AG10803 (cell line): ENCODE results near the gene KRTAP10-3.
"Not testable (repeated sequence)": the region's sequence is repeated elsewhere in the genome, so short reads cannot be mapped to it uniquely, and the experiment has no call there.

ENCODE experiments used
- DNase-seq: peaks from one replicate; pipeline ENCODE4 v3.0.0; 2010; ENCODE audit warnings: low read depth
- H3K4me3 ChIP-seq: 2 replicates; pipeline ENCODE4 v1.5.1; 2011; ENCODE audit warnings: mild to moderate bottlenecking, low read length, control low read depth
- TF ChIP-seq, protein P1 (sequence below): conservative IDR thresholded peaks from 2 replicates; pipeline ENCODE4 v1.5.1; 2011; ENCODE audit warnings: mild to moderate bottlenecking, low read length, control low read depth, inconsistent platforms

The KRTAP10-3 gene, protein sequence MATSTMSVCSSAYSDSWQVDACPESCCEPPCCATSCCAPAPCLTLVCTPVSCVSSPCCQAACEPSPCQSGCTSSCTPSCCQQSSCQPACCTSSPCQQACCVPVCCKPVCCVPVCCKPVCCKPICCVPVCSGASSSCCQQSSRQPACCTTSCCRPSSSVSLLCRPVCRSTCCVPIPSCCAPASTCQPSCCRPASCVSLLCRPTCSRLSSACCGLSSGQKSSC

GRCh38 chr21:44558695-44559094, at the start of gene KRTAP10-3:
Gene KRTAP10-3 (minus strand): TSS chr21:44558795. CDS start chr21:44558715, 80 bp downstream.
- H3K4me3 ChIP-seq, result no peak within 1 kb of the TSS
- TF ChIP-seq, protein P1, sequence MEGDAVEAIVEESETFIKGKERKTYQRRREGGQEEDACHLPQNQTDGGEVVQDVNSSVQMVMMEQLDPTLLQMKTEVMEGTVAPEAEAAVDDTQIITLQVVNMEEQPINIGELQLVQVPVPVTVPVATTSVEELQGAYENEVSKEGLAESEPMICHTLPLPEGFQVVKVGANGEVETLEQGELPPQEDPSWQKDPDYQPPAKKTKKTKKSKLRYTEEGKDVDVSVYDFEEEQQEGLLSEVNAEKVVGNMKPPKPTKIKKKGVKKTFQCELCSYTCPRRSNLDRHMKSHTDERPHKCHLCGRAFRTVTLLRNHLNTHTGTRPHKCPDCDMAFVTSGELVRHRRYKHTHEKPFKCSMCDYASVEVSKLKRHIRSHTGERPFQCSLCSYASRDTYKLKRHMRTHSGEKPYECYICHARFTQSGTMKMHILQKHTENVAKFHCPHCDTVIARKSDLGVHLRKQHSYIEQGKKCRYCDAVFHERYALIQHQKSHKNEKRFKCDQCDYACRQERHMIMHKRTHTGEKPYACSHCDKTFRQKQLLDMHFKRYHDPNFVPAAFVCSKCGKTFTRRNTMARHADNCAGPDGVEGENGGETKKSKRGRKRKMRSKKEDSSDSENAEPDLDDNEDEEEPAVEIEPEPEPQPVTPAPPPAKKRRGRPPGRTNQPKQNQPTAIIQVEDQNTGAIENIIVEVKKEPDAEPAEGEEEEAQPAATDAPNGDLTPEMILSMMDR, result no peak
- no peak for DNase-seq

GRCh38 chr21:44606495-44606894, 47.9 kb upstream of the KRTAP10-3 start:
- TF ChIP-seq, protein P1, result no peak
- H3K4me3 ChIP-seq, result no peak overlapping the region
- DNase-seq, result no peak

DNA sequence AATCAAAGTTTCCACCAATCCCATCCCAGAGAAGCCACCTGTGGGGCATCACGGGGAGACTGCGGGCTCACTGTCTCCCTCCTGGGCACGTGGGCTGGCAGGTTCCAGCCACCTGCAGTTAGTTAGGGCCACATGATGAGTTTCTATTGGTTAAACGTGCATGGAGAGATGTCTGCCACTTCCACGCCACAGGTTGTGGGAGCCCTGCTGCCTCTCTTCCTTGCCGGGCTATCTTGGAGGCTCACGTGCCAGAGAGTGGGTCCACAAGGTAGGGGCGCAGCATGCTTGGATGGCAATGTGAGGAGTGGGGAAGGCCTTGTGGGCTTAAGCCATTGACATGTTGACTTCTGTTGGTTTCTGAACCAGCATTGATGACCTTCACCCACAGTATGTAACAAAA, 45.3 kb upstream of the KRTAP10-3 start:
- no peak for DNase-seq
- TF ChIP-seq, protein P1, result no peak
- no peak overlapping the region for H3K4me3 ChIP-seq

DNA sequence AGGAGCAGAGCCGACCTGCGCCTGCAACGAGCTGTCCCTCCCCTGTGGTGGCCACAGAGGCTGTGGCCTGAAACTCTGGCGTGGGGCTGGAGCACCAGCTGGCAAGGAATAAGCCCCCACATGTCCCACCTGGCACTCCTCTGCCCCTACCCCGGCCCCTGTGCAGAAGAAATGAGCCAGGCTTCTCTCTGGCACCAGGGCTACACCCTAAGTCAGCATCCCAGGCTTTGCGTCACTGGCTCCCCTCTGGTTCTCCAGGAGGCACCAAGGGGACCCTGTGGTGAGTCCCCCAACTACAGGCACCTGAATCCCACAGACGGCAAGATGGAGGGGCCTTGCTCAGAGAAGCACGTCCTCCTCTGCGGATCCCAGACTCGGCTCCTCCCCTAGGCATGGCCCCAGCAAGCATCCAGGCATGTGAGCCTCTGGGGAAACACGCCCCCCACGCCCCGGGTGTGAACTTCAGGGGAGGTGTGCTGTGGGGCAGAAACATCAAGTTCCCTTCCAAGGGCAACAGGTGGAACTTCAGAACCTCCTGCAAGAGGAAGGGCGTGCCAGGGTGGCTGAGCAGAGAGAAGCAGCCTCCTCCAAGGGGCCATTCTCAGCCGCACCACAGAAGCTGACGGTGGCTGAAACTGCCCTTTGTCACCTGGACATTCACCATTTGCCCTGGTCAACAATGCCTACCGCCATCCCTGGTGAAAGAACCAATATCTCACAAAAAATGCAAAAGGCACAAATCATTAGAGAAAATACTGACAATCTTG, 44.7 kb upstream of the KRTAP10-3 start:
- H3K4me3 ChIP-seq, result no peak overlapping the region
- no peak for DNase-seq
- TF ChIP-seq, protein P1, result no peak

- DNase-seq, result no peak
- no peak overlapping the region for H3K4me3 ChIP-seq
- TF ChIP-seq, protein P1, result no peak
Observed at GRCh38 chr21:44602463-44602850, 43.9 kb upstream of the KRTAP10-3 start.

DNA sequence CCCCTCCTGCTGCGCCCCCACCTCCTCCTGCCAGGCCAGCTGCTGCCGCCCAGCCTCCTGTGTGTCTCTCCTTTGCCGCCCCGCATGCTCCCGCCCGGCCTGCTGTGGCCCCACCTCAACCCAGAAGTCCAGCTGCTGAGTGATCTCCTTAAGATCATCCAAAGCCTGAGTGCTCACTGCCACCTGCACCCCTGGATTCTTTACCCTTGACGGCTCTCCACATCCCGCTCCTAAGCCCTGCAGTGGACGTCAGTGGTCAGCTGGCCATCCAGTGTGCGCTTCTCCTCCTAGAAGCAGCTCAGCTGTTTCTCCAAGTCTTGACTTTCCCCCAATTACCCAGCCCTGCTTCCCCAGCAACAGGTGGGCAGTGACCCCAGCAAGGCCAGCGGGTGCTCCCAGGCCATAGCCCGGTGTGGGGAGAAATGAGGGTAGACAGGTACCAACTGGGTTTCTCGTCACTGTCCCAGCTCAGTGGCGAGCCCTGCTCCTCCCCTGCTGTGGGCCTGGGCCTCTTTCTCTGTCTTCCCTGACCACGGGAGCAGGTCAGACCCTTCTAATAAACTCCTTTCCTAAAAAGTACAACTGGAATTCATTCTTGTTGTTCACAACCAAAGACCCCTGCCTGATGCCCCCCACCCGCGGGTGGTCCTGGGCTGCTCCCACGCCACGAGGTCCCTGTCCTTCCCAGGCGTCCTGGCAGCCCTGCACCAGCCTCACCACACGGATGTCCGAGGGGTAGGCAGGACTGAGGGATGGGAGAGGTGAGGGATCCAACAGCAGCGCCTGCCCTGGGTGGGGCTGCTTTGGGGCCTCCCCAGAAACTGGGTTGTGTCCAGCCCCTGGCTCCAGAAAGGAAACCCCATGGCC, 43.2 kb upstream of the KRTAP10-3 start:
- DNase-seq, result no peak
- no peak overlapping the region for H3K4me3 ChIP-seq
- TF ChIP-seq, protein P1, result no peak

- DNase-seq, H3K4me3 ChIP-seq: not testable (repeated sequence)
Observed at GRCh38 chr21:44601091-44601490, 42.5 kb upstream of the KRTAP10-3 start.

- not testable (repeated sequence) for H3K4me3 ChIP-seq, DNase-seq
Observed at GRCh38 chr21:44600118-44600978, 41.8 kb upstream of the KRTAP10-3 start, which contains the start of gene KRTAP10-7. Gene KRTAP10-7 (plus strand): TSS chr21:44600597. CDS start chr21:44600622, 25 bp downstream.
